H9 (cell line): ENCODE data around the gene PTPN11. TPM values are rescaled to one million over a fixed set of nuclear protein-coding genes. Genes with fewer than 3 reads are reported as not detected.
"Not testable (repeated sequence)": the region's sequence is repeated elsewhere in the genome, so short reads cannot be mapped to it uniquely, and the experiment has no call there.

Experiments used
- DNase-seq: peaks from one replicate; pipeline ENCODE4 v3.0.0-alpha.2; 2017
- H2AFZ ChIP-seq: one replicate; pipeline ENCODE4 v1.6.1; 2013; ENCODE audit warnings: mild to moderate bottlenecking, low read length, control low read depth, moderate library complexity
- H2AK5ac ChIP-seq: 2 replicates; pipeline ENCODE4 v1.6.1; 2013; ENCODE audit warnings: low read length, control low read depth, mixed read lengths; ENCODE audit not compliant: insufficient read length
- H2BK120ac ChIP-seq: one replicate; pipeline ENCODE4 v1.6.1; 2013; ENCODE audit warnings: low read depth, mild to moderate bottlenecking, low read length, control low read depth, inconsistent platforms; ENCODE audit not compliant: poor library complexity, severe bottlenecking
- H2BK12ac ChIP-seq: 2 replicates; pipeline ENCODE4 v1.6.1; 2013; ENCODE audit warnings: low read length, control low read depth, mixed read lengths, low read depth; ENCODE audit not compliant: insufficient read length
- H2BK15ac ChIP-seq: 2 replicates; pipeline ENCODE4 v1.6.1; 2013; ENCODE audit warnings: low read depth, low read length, control low read depth
- H2BK20ac ChIP-seq: one replicate; pipeline ENCODE4 v1.6.1; 2013; ENCODE audit warnings: low read depth, mild to moderate bottlenecking, low read length, control low read depth, inconsistent platforms; ENCODE audit not compliant: poor library complexity, severe bottlenecking
- H2BK5ac ChIP-seq: 2 replicates; pipeline ENCODE4 v1.6.1; 2013; ENCODE audit warnings: low read length, control low read depth, mixed read lengths; ENCODE audit not compliant: insufficient read length
- H3K14ac ChIP-seq: 2 replicates; pipeline ENCODE4 v1.6.1; 2013; ENCODE audit warnings: low read length, control low read depth; ENCODE audit not compliant: insufficient read depth
- H3K18ac ChIP-seq: 2 replicates; pipeline ENCODE4 v1.6.1; 2013; ENCODE audit warnings: low read depth, mild to moderate bottlenecking, mixed read lengths, low read length, control low read depth; ENCODE audit not compliant: insufficient read length
- H3K23ac ChIP-seq: 2 replicates; pipeline ENCODE4 v1.6.1; 2013; ENCODE audit warnings: low read length, control low read depth, mixed read lengths, low read depth; ENCODE audit not compliant: insufficient read length
- H3K23me2 ChIP-seq: 2 replicates; pipeline ENCODE4 v1.6.1; 2013; ENCODE audit warnings: low read depth, mild to moderate bottlenecking, mixed read lengths, low read length, control low read depth; ENCODE audit not compliant: insufficient read length, poor library complexity, severe bottlenecking
- H3K27ac ChIP-seq: 2 replicates; pipeline ENCODE4 v1.5.1; 2013; ENCODE audit warnings: low read length, control low read depth, mixed read lengths, low read depth; ENCODE audit not compliant: insufficient read length
- H3K27me3 ChIP-seq: 2 replicates; pipeline ENCODE4 v1.6.1; 2013; ENCODE audit warnings: low read length, control low read depth, inconsistent platforms; ENCODE audit not compliant: insufficient read depth
- H3K4ac ChIP-seq: 2 replicates; pipeline ENCODE4 v1.6.1; 2013; ENCODE audit warnings: low read depth, mild to moderate bottlenecking, control low read depth, inconsistent platforms, low read length, moderate library complexity
- H3K4me1 ChIP-seq: 2 replicates; pipeline ENCODE4 v1.6.1; 2013; ENCODE audit warnings: low read length, control low read depth, inconsistent platforms; ENCODE audit not compliant: insufficient read depth
- H3K4me2 ChIP-seq: 2 replicates; pipeline ENCODE4 v1.6.1; 2013; ENCODE audit warnings: low read length, control low read depth, mixed read lengths; ENCODE audit not compliant: insufficient read length, insufficient read depth
- H3K56ac ChIP-seq: 2 replicates; pipeline ENCODE4 v1.6.1; 2013; ENCODE audit warnings: low read depth, mild to moderate bottlenecking, mixed read lengths, low read length, control low read depth; ENCODE audit not compliant: insufficient read length
- H3K79me1 ChIP-seq: 2 replicates; pipeline ENCODE4 v1.6.1; 2013; ENCODE audit warnings: low read depth, mild to moderate bottlenecking, moderate library complexity, low read length, control low read depth, inconsistent platforms; ENCODE audit not compliant: insufficient read depth, poor library complexity, severe bottlenecking
- H3K79me2 ChIP-seq: 2 replicates; pipeline ENCODE4 v1.6.1; 2013; ENCODE audit warnings: low read length, control low read depth, inconsistent platforms; ENCODE audit not compliant: insufficient read depth
- H3K9ac ChIP-seq: 2 replicates; pipeline ENCODE4 v1.6.1; 2013; ENCODE audit warnings: low read length, control low read depth, mixed read lengths; ENCODE audit not compliant: insufficient read length; ENCODE audit errors: extremely low read depth
- H3K9me3 ChIP-seq: one replicate; pipeline ENCODE4 v1.6.1; 2013; ENCODE audit warnings: low read depth, low read length, inconsistent platforms; ENCODE audit not compliant: control insufficient read depth
- H3T11ph ChIP-seq: one replicate; pipeline ENCODE4 v1.6.1; 2013; ENCODE audit warnings: mild to moderate bottlenecking, low read length, control low read depth, inconsistent platforms
- H4K20me1 ChIP-seq: one replicate; pipeline ENCODE4 v1.6.1; 2013; ENCODE audit not compliant: control insufficient read depth, insufficient read length, insufficient read depth
- H4K5ac ChIP-seq: 2 replicates; pipeline ENCODE4 v1.6.1; 2013; ENCODE audit warnings: low read depth, mild to moderate bottlenecking, mixed read lengths, low read length, control low read depth; ENCODE audit not compliant: insufficient read length
- H4K8ac ChIP-seq: replicated peaks from 2 replicates; pipeline ENCODE4 v1.6.1; 2013; ENCODE audit warnings: low read length, control low read depth, mixed read lengths, low read depth; ENCODE audit not compliant: insufficient read length
- H4K91ac ChIP-seq: 2 replicates; pipeline ENCODE4 v1.6.1; 2013; ENCODE audit warnings: low read depth, mild to moderate bottlenecking, moderate library complexity, mixed read lengths, low read length, control low read depth; ENCODE audit not compliant: insufficient read length
- H3K27ac Mint-ChIP-seq, 3 experiments: 2 replicates in 2 of 3; 3 replicates in 1 of 3; pipeline ENCODE4 v1.8.0; 2020 to 2021; ENCODE audit warnings: mixed read lengths in 3 of 3, mild to moderate bottlenecking in 1 of 3, moderate library complexity in 1 of 3
- H3K27me3 Mint-ChIP-seq: 2 replicates; pipeline ENCODE4 v1.8.0; 2021; ENCODE audit warnings: low read depth, mild to moderate bottlenecking, moderate library complexity, mixed read lengths
- H3K36me3 Mint-ChIP-seq, 3 experiments: 2 replicates in 2 of 3; 3 replicates in 1 of 3; pipeline ENCODE4 v1.8.0; 2020 to 2021; ENCODE audit warnings: low read depth in 3 of 3, mixed read lengths in 3 of 3; ENCODE audit not compliant: insufficient read depth in 1 of 3
- H3K4me1 Mint-ChIP-seq, 2 experiments: 2 replicates each; pipeline ENCODE4 v1.8.0; 2020; ENCODE audit warnings: mixed read lengths in 2 of 2
- H3K4me3 Mint-ChIP-seq, 2 experiments: 2 replicates in 1 of 2; 3 replicates in 1 of 2; pipeline ENCODE4 v1.8.0; 2020 to 2021; ENCODE audit warnings: mild to moderate bottlenecking in 2 of 2, mixed read lengths in 2 of 2, moderate library complexity in 1 of 2
- H3K9me3 Mint-ChIP-seq, 2 experiments: 2 replicates in 1 of 2; 3 replicates in 1 of 2; pipeline ENCODE4 v1.8.0; 2020; ENCODE audit warnings: mild to moderate bottlenecking in 2 of 2, mixed read lengths in 2 of 2, moderate library complexity in 1 of 2
- WGBS: extraction: QIAGEN DNeasy Blood & Tissue Kit; methylation state at CpG from one replicate; pipeline ENCODE4 v1.1.7; 2013; ENCODE audit warnings: missing lambda C conversion rate, low lambda C conversion rate, mixed read lengths; ENCODE audit not compliant: insufficient read length; ENCODE audit errors: extremely low coverage; 5-methylcytosine and 5-hydroxymethylcytosine counted together
- total RNA-seq: library from RNA; stranded (reverse); gene quantifications from 2 replicates; pipeline ENCODE4 v1.2.1, GENCODE V29; 2021
- TF ChIP-seq, protein P1 (sequence below): fragments of 200-600 bp; sonication (generic); conservative IDR thresholded peaks from 3 replicates; pipeline ENCODE4 v1.8.0; 2021; ENCODE audit warnings: antibody characterized with exemption, mild to moderate bottlenecking

The PTPN11 gene
- total RNA-seq, 1 experiment from 2014 or later: 112 TPM

DNA sequence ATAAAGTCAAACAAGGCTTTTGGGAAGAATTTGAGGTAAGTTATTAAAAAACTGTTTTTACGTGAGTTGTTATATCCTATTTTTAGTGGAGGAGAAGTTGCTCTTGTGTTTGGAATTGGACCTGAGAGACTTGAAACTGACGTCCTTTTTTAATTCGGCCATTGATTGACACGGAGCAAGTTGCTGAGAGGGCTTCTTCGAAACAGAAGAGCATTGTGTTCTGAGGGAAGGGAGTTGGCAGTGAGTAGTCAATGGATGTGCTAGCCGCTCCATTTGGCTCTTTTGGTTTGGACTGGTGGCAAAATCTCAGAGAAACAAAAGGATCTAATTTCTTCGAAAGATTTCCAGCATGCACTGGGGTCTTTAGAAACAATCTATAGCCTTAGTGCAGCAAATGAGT lies 37.3 kb downstream of the PTPN11 start:
- no peak overlapping the region for H2BK12ac ChIP-seq
- H3K79me2 ChIP-seq: no peaks in the 10 kb centered on the region
- Mint-ChIP-seq H3K36me3 (peaks cover 24 to 75% (median 65%) of the 10 kb centered on the region in 3 experiments), H3K27me3 (no peaks in the 10 kb centered on the region), H3K4me3 (no peak overlapping the region), H3K9me3 (no peaks in the 10 kb centered on the region), H3K4me1 (no peaks in the 10 kb centered on the region), H3K27ac (no peak overlapping the region)
- H4K8ac ChIP-seq: no peak overlapping the region
- no peak overlapping the region for H2BK5ac ChIP-seq
- H2AFZ ChIP-seq: no peak overlapping the region
- no peak overlapping the region for H3K27ac ChIP-seq
- no peak overlapping the region for H3T11ph ChIP-seq
- TF ChIP-seq, protein P1, sequence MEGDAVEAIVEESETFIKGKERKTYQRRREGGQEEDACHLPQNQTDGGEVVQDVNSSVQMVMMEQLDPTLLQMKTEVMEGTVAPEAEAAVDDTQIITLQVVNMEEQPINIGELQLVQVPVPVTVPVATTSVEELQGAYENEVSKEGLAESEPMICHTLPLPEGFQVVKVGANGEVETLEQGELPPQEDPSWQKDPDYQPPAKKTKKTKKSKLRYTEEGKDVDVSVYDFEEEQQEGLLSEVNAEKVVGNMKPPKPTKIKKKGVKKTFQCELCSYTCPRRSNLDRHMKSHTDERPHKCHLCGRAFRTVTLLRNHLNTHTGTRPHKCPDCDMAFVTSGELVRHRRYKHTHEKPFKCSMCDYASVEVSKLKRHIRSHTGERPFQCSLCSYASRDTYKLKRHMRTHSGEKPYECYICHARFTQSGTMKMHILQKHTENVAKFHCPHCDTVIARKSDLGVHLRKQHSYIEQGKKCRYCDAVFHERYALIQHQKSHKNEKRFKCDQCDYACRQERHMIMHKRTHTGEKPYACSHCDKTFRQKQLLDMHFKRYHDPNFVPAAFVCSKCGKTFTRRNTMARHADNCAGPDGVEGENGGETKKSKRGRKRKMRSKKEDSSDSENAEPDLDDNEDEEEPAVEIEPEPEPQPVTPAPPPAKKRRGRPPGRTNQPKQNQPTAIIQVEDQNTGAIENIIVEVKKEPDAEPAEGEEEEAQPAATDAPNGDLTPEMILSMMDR: no peak
- no peaks in the 10 kb centered on the region for H3K79me1 ChIP-seq
- H4K91ac ChIP-seq: no peak overlapping the region
- no peak overlapping the region for H2BK120ac ChIP-seq
- no peak overlapping the region for H2BK20ac ChIP-seq
- H3K14ac ChIP-seq: no peak overlapping the region
- no peaks in the 10 kb centered on the region for H3K27me3 ChIP-seq
- no peaks in the 10 kb centered on the region for H3K9me3 ChIP-seq
- DNase-seq: no peak
- H3K4me2 ChIP-seq: no peak overlapping the region
- H3K23me2 ChIP-seq: no peaks in the 10 kb centered on the region
- H4K5ac ChIP-seq: no peak overlapping the region
- no peak overlapping the region for H2BK15ac ChIP-seq
- H3K9ac ChIP-seq: no peak overlapping the region
- H3K4ac ChIP-seq: no peak overlapping the region
- H3K23ac ChIP-seq: no peak overlapping the region
- H3K4me1 ChIP-seq: no peaks in the 10 kb centered on the region
- no peak overlapping the region for H2AK5ac ChIP-seq
- H3K56ac ChIP-seq: no peak overlapping the region
- no peaks in the 10 kb centered on the region for H4K20me1 ChIP-seq
- 100% methylated on average over 1 of the region's 7 CpGs for WGBS
- no peak overlapping the region for H3K18ac ChIP-seq

DNA sequence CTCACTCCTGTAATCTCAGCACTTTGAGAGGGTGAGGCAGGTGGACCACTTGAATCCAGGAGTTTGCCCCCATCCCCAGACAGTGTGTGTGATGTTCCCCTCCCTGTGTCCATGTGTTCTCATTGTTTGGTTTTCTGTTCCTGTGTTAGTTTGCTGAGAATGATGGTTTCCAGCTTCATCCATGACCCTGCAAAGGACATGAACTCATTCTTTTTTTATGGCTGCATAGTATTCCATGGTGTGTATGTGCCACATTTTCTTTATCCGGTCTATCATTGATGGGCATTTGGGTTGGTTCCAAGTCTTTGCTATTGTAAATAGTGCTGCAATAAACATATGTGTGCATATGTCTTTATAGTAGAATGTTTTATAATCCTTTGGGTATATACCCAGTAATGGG lies 38.4 kb downstream of the PTPN11 start:
- peaks cover 26 to 76% (median 60%) of the 10 kb centered on the region in 3 experiments for H3K36me3 Mint-ChIP-seq
- WGBS: no CpG with 5 or more reads among the region's 1 CpG
- not testable (repeated sequence) for H3K27me3 Mint-ChIP-seq, H3K79me1 ChIP-seq, H3T11ph ChIP-seq, H3K14ac ChIP-seq, H3K9me3 Mint-ChIP-seq, H3K4me1 Mint-ChIP-seq, H2AK5ac ChIP-seq, H4K5ac ChIP-seq, H4K91ac ChIP-seq, H4K8ac ChIP-seq, H2BK15ac ChIP-seq, H3K4me3 Mint-ChIP-seq, H3K27ac Mint-ChIP-seq, H3K4me1 ChIP-seq, H3K23ac ChIP-seq, H3K27me3 ChIP-seq, H3K9me3 ChIP-seq, DNase-seq, H3K4me2 ChIP-seq, H3K23me2 ChIP-seq, H3K4ac ChIP-seq, H2BK20ac ChIP-seq, H2BK5ac ChIP-seq, H3K56ac ChIP-seq, H3K9ac ChIP-seq, H4K20me1 ChIP-seq, H2BK12ac ChIP-seq, H3K18ac ChIP-seq, H2BK120ac ChIP-seq, H3K79me2 ChIP-seq, H3K27ac ChIP-seq, H2AFZ ChIP-seq
